Endothelial cell of umbilical vein (primary cell): ENCODE results near the gene KIAA1549. TPM values are rescaled to one million over a fixed set of nuclear protein-coding genes. Genes with fewer than 3 reads are reported as not detected.

Source experiments
- BruUV-seq: library from RNA; stranded (reverse); fragments of 400-500 nt; replicated peaks from 2 replicates; lab custom pipeline; 2021; lab: Mats Ljungman, UMichigan
- CTCF ChIA-PET: fragments of 300-600, 350-600 bp; sonication (Branson Sonifier 250); formaldehyde crosslinking; loops from one replicate; lab custom pipeline; 2021; ENCODE audit warnings: antibody characterized with exemption, inconsistent platforms; lab: Charles Lee
- POLR2A ChIA-PET: fragments of 300-600, 350-600 bp; sonication (Branson Sonifier 250); formaldehyde crosslinking; loops from one replicate; lab custom pipeline; 2021; ENCODE audit warnings: antibody characterized with exemption, inconsistent platforms; lab: Charles Lee
- DNase-seq: peaks from one replicate; pipeline ENCODE4 v3.0.0-alpha.2; 2011; ENCODE audit warnings: low read depth, low spot score
- FAIRE-seq: peaks from 2 replicates; lab custom pipeline; 2011; peaks lifted over from hg19 to GRCh38; lab: Jason Lieb, UNC
- H2AFZ ChIP-seq: 2 replicates; pipeline ENCODE4 v1.6.0; 2012; ENCODE audit warnings: low read depth, low read length, control low read depth, inconsistent platforms
- H3K27ac ChIP-seq: 2 replicates; pipeline ENCODE4 v1.5.1; 2011; ENCODE audit warnings: low read depth, mild to moderate bottlenecking, control low read depth, low read length, moderate library complexity; ENCODE audit not compliant: insufficient read depth
- H3K27me3 ChIP-seq, 2 experiments: 2 replicates each; pipeline versions ENCODE4 v1.6.0 to v1.6.1; 2011; ENCODE audit warnings: low read length in 2 of 2, mixed read lengths in 1 of 2; ENCODE audit not compliant: control insufficient read depth in 2 of 2, insufficient read depth in 2 of 2
- H3K36me3 ChIP-seq, 2 experiments: 2 replicates in 1 of 2; 3 replicates in 1 of 2; pipeline ENCODE4 v1.5.1; 2011; ENCODE audit warnings: low read length in 2 of 2, mild to moderate bottlenecking in 1 of 2, moderate library complexity in 1 of 2; ENCODE audit not compliant: control insufficient read depth in 2 of 2, insufficient read depth in 2 of 2; ENCODE audit errors: extremely low read depth in 1 of 2
- H3K4me1 ChIP-seq: 3 replicates; pipeline ENCODE4 v1.5.1; 2011; ENCODE audit warnings: mild to moderate bottlenecking, low read length; ENCODE audit not compliant: control insufficient read depth, insufficient read depth; ENCODE audit errors: extremely low read depth
- H3K4me2 ChIP-seq: 2 replicates; pipeline ENCODE4 v1.6.1; 2011; ENCODE audit warnings: low read length, control low read depth, mixed read lengths; ENCODE audit not compliant: insufficient read depth
- H3K4me3 ChIP-seq, 3 experiments: fragments of 200-600 bp in 1 of 3; sonication (generic), shearing (Covaris generic) in 1 of 3; replicated peaks in 1 of 3; 2 replicates each; pipeline ENCODE4 v1.5.1; 2011 to 2016; ENCODE audit warnings: control low read depth in 3 of 3, low read length in 3 of 3, mild to moderate bottlenecking in 2 of 3, inconsistent platforms in 1 of 3, low read depth in 1 of 3, moderate library complexity in 1 of 3; ENCODE audit not compliant: insufficient read depth in 1 of 3
- H3K79me2 ChIP-seq: 2 replicates; pipeline ENCODE4 v1.6.0; 2012; ENCODE audit warnings: low read length, inconsistent platforms; ENCODE audit not compliant: control insufficient read depth, insufficient read depth
- H3K9ac ChIP-seq: replicated peaks from 2 replicates; pipeline ENCODE3; 2011; ENCODE audit warnings: low read length, control low read depth; ENCODE audit not compliant: insufficient read depth; ENCODE audit errors: extremely low read depth
- H3K9me1 ChIP-seq: replicated peaks from 3 replicates; pipeline ENCODE4 v1.6.0; 2011; ENCODE audit warnings: mild to moderate bottlenecking, low read length; ENCODE audit not compliant: control insufficient read depth, insufficient read depth; ENCODE audit errors: extremely low read depth
- H3K9me3 ChIP-seq: replicated peaks from 2 replicates; pipeline ENCODE4 v1.5.1; 2012; ENCODE audit warnings: low read length, inconsistent platforms; ENCODE audit not compliant: control insufficient read depth, insufficient read depth
- H4K20me1 ChIP-seq: replicated peaks from 2 replicates; pipeline ENCODE3; 2011; ENCODE audit warnings: mild to moderate bottlenecking, low read length; ENCODE audit not compliant: control insufficient read depth, insufficient read depth; ENCODE audit errors: extremely low read depth
- CTCF ChIP-seq, 2 donors: IDR thresholded peaks; 1 replicate in 1 of 2; 2 replicates in 1 of 2; pipeline ENCODE4 v1.5.1; 2011; ENCODE audit warnings: low read length in 2 of 2, mild to moderate bottlenecking in 2 of 2, moderate library complexity in 2 of 2, control low read depth in 1 of 2, inconsistent platforms in 1 of 2, low read depth in 1 of 2; ENCODE audit not compliant: insufficient read depth in 1 of 2; ENCODE audit errors: extremely low read depth in 1 of 2
- EZH2 ChIP-seq: IDR thresholded peaks from 2 replicates; pipeline ENCODE4 v1.6.1; 2012; ENCODE audit warnings: borderline replicate concordance, low read depth, mild to moderate bottlenecking, moderate library complexity, low read length, inconsistent platforms; ENCODE audit not compliant: severe bottlenecking
- FOS ChIP-seq: IDR thresholded peaks from 2 replicates; pipeline ENCODE4 v1.6.1; 2011; ENCODE audit warnings: mild to moderate bottlenecking, low read length, moderate library complexity, borderline replicate concordance; ENCODE audit not compliant: insufficient read depth
- GATA2 ChIP-seq: IDR thresholded peaks from 2 replicates; pipeline ENCODE4 v1.7.0; 2011; ENCODE audit warnings: low read depth, mild to moderate bottlenecking, moderate library complexity, mixed read lengths, low read length; ENCODE audit not compliant: insufficient read length, insufficient read depth
- JUN ChIP-seq: IDR thresholded peaks from 2 replicates; pipeline ENCODE4 v1.6.1; 2011; ENCODE audit warnings: borderline replicate concordance, low read depth; ENCODE audit not compliant: insufficient read length, insufficient read depth
- POLR2AphosphoS5 ChIP-seq: IDR thresholded peaks from 2 replicates; pipeline ENCODE4 v1.6.1; 2012; ENCODE audit warnings: low read depth, mild to moderate bottlenecking, control low read depth, low read length, moderate library complexity; ENCODE audit not compliant: insufficient read depth
- dilution Hi-C: fragments of 300-500 bp; cut with MboI; formaldehyde crosslinking; loops from one replicate; pipeline ENCODE4 v1.15.0; 2019; ENCODE audit warnings: low sequenced_read_pairs; ENCODE audit not compliant: extremely low pct_ligation_motif_present
- intact Hi-C: fragments of 100-400 bp; cut with micrococcal nuclease; formaldehyde crosslinking; loops from one replicate; pipeline ENCODE4 v1.10.0; 2022
- polyA plus RNA-seq, 4 experiments: library from polyadenylated mRNA; depleted of rRNA in 3 of 4; stranded (reverse) in 3 of 4; unstranded in 1 of 4; fragments of >200 nt; gene quantifications; 2 replicates each; pipeline versions ENCODE4 v1.2.1 to v1.2.3, GENCODE V29; 2011 to 2012; ENCODE audit warnings: missing spikeins in 1 of 4
- total RNA-seq: library from RNA; stranded (reverse); gene quantifications from 2 replicates; pipeline ENCODE4 v1.2.3, GENCODE V29; 2021

Gene KIAA1549
- total and polyA plus RNA-seq, 2 donors (not counting 3 experiments of a cell fraction or from before 2014, with no cell fraction given) = 4.6 to 10.9 TPM

- no peak overlapping the region for H3K9ac ChIP-seq
- BruUV-seq = no TSS peak
- TF ChIP-seq POLR2AphosphoS5 (no peak), GATA2 (no peak), CTCF (IDR thresholded peaks at IDR 0.05; ENCODE audit: extremely low read depth in 1 of 2, insufficient read depth in 1 of 2, low read depth in 1 of 2, low read length in 2 of 2) (no peak), JUN (no peak), FOS (no peak), EZH2 (no peak)
- H2AFZ ChIP-seq = no peak overlapping the region
- H3K4me1 ChIP-seq = peaks cover 3% of the 10 kb centered on the region
- no peak overlapping the region for H3K27ac ChIP-seq
- H3K9me1 ChIP-seq = no peaks in the 10 kb centered on the region
- no peak overlapping the region for H3K4me2 ChIP-seq
- H3K36me3 ChIP-seq = no peaks in the 10 kb centered on the region
- ChIA-PET POLR2A (no interaction called here), CTCF (no interaction called here)
- DNase-seq (no peak), FAIRE-seq (no peak)
- intact Hi-C loops = no loop called here
- no peaks in the 10 kb centered on the region for H3K79me2 ChIP-seq
- no peak overlapping the region for H3K4me3 ChIP-seq
- no peaks in the 10 kb centered on the region for H4K20me1 ChIP-seq
- H3K9me3 ChIP-seq = no peaks in the 10 kb centered on the region
- dilution Hi-C loops = no loop called here
- H3K27me3 ChIP-seq = no peaks in the 10 kb centered on the region
These were observed 127.7 kb downstream of the KIAA1549 start for GRCh38 chr7:138853448-138853847.
